Cardiac fibroblast (primary cell): ENCODE data around the gene FHOD3.

Experiments used
- DNase-seq, 2 donors: peaks; one replicate each; pipeline versions ENCODE4 v3.0.0 to v3.0.0-alpha.2; 2010; ENCODE audit warnings: low read depth in 2 of 2
- H3K4me3 ChIP-seq, 2 donors: replicated peaks in 1 of 2; 1 replicate in 1 of 2; 2 replicates in 1 of 2; pipeline ENCODE4 v1.5.1; 2011; ENCODE audit warnings: low read depth in 2 of 2, low read length in 2 of 2, mild to moderate bottlenecking in 2 of 2, moderate library complexity in 1 of 2
- CTCF ChIP-seq: IDR thresholded peaks from one replicate; pipeline ENCODE4 v1.5.1; 2011; ENCODE audit warnings: low read depth, mild to moderate bottlenecking, low read length, inconsistent platforms

The FHOD3 gene

DNA sequence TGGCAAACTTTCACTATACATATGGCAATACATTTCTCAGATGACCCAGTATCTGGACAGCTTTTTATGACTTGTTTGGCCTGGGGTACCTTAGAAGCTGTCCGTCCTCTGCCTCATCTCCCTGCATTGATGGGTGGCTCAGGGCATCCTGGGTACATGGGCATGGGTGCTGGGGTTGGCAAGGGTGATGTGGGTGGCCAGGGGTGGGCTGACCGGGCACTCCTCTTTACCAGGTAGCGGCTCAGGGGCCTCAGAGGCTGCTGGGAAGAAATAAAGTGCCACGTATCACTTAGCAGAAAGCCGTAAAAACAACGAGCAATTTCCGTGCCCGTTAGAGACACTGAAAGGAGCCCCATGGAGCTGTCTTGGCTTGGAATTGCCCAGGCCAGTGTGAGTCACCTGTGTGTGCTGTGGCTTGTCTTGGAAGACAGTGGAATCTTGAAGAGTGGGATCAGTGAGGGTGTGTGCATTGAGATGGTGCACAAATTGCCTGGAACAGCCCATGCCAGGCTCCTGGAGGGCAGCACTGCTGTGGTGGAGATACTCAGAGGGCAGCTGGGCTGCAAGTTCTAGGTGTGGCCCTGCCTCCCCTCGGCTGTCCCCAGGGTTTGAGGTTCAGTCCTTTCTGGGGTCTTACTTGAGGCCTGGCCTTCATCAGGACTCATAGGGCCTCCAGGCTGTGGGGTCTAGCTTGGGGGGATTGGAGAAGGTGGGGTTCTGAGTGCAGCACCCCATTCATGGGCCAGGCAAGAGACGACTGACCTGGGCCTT is 88.8 kb downstream of the FHOD3 start:
- DNase-seq, result no peak
- TF ChIP-seq CTCF, result no peak

DNA sequence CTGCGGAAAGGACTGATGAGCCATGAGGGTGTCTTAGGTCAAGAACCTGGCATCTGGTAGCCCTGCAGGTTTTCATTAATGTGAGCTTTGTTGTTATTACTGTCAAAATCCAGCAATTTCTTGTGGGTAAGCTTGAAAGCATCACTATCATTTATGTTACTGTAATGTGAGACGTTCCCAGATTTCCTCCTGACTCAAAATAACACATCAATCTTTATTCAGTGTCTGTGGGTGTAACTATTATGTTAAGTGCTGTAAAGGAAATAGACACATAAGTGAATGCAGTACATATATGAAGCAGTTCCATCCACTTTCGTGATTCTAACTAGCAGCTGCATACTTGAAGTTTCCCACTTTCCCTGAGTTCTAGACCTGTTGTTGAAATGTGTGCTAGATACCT is 89.8 kb downstream of the FHOD3 start:
- DNase-seq, result no peak
- no peak overlapping the region for H3K4me3 ChIP-seq
- TF ChIP-seq CTCF, result no peak

More for the DNA sequence above, 88.8 kb downstream of the FHOD3 start:
- H3K4me3 ChIP-seq, result no peak overlapping the region

DNA sequence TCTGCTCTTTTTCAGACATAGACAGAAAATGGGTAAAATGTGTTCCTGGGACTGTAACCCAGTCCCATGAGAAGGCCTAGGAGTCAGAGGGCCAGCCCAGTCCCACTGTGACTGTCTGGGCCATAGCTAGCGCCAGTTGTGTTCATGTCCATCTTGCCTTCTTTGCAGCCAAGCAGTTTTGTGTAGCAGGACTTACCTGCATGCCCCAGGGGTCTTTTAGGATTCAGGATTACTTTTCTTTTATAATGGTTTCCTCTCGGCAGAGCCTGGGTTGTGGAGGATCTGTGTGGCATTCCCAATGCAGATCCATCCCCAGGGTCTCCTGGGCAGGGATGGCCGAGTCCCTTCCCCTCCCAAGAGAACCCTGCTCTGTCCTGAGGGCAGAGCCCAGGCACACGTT is 90.8 kb downstream of the FHOD3 start:
- no peak overlapping the region for H3K4me3 ChIP-seq
- no peak for TF ChIP-seq CTCF
- no peak for DNase-seq

- DNase-seq, result no peak
- no peak overlapping the region for H3K4me3 ChIP-seq
- no peak for TF ChIP-seq CTCF
These were observed 91.5 kb downstream of the FHOD3 start for GRCh38 chr18:36389027-36389426.

DNA sequence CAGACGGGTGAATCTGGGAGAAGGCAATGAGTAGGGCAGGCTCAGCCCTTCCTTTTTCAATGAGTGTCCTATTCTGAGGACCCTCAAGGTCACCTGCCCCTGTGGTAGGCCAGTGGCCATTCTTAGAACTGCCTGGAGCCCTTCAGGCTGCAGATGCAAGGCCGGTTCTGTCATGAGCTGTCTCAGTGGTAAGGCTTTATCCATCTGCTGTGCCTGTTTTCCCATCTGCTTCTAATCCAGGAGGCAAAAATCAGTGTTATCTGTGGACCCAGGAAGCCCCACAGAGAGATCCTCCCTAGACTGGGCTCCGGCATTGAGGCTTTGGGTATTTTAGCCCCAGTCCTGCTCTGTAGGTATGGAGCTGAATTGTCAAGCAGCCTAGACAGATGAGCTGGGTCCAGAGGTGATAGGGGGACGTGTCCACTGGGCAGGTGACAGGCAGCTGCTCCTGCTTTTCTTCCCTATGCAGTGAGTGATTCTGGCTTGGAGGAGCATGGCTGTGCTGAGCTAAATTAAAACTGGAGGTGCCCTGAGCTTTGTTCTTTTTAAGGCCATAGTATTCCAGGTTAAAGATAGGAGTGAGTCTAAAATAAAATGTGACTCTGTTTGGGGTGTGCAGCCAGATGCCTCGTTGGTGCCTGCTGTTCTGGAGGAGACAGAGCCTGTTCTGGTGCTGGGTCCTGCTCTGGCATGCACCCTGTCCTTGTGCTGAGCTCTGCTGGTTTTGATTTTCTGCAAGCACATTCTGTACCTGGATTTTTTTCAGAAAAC is 92.5 kb downstream of the FHOD3 start:
- TF ChIP-seq CTCF, result no peak
- H3K4me3 ChIP-seq, result no peak overlapping the region
- no peak for DNase-seq

DNA sequence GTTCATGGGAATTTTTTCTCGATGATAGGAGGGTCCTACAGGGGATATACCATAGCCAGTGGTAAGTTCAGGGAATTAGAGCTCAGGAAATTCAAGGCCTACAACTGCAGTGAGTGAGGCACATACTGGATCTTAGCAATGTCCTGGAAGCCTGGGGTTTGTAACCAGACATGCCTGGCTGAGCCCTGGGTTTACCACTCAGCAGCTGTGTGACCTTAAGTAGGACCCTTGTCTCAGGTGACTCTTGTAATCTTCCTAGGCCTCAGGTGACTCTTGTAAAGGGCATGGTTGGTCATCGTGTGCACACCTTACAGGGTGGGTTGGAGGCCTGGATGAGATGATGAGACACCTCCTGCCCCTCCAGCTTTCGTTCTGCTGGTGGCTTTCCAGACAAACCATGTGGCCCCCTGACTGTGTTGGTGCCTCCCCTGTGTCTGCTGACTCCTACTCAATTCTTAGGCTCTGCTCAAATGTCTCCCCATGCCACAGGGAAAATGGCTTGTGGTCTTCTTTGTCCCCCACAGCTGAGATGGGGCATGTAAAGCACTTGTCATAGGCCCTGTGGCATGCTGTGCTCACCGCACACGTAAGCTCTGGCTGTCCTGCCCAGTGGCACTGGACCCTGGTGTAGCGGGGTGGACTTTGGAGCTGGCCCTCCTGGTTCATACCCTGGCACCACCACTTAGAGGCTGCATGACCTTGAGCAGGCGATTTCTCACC is 94.1 kb downstream of the FHOD3 start:
- H3K4me3 ChIP-seq, result no peak overlapping the region

More for the DNA sequence above, 94.1 kb downstream of the FHOD3 start:
- no peak for DNase-seq
- no peak for TF ChIP-seq CTCF
